H9 (cell line): ENCODE measurements around the gene GAS2. TPM values are rescaled to one million over a fixed set of nuclear protein-coding genes. Genes with fewer than 3 reads are reported as not detected.

Experiments
- DNase-seq: peaks from one replicate; pipeline ENCODE4 v3.0.0-alpha.2; 2017
- H2AFZ ChIP-seq: one replicate; pipeline ENCODE4 v1.6.1; 2013; ENCODE audit warnings: mild to moderate bottlenecking, low read length, control low read depth, moderate library complexity
- H2AK5ac ChIP-seq: 2 replicates; pipeline ENCODE4 v1.6.1; 2013; ENCODE audit warnings: low read length, control low read depth, mixed read lengths; ENCODE audit not compliant: insufficient read length
- H2BK120ac ChIP-seq: one replicate; pipeline ENCODE4 v1.6.1; 2013; ENCODE audit warnings: low read depth, mild to moderate bottlenecking, low read length, control low read depth, inconsistent platforms; ENCODE audit not compliant: poor library complexity, severe bottlenecking
- H2BK12ac ChIP-seq: 2 replicates; pipeline ENCODE4 v1.6.1; 2013; ENCODE audit warnings: low read length, control low read depth, mixed read lengths, low read depth; ENCODE audit not compliant: insufficient read length
- H2BK15ac ChIP-seq: 2 replicates; pipeline ENCODE4 v1.6.1; 2013; ENCODE audit warnings: low read depth, low read length, control low read depth
- H2BK20ac ChIP-seq: one replicate; pipeline ENCODE4 v1.6.1; 2013; ENCODE audit warnings: low read depth, mild to moderate bottlenecking, low read length, control low read depth, inconsistent platforms; ENCODE audit not compliant: poor library complexity, severe bottlenecking
- H2BK5ac ChIP-seq: 2 replicates; pipeline ENCODE4 v1.6.1; 2013; ENCODE audit warnings: low read length, control low read depth, mixed read lengths; ENCODE audit not compliant: insufficient read length
- H3K14ac ChIP-seq: 2 replicates; pipeline ENCODE4 v1.6.1; 2013; ENCODE audit warnings: low read length, control low read depth; ENCODE audit not compliant: insufficient read depth
- H3K18ac ChIP-seq: 2 replicates; pipeline ENCODE4 v1.6.1; 2013; ENCODE audit warnings: low read depth, mild to moderate bottlenecking, mixed read lengths, low read length, control low read depth; ENCODE audit not compliant: insufficient read length
- H3K23ac ChIP-seq: 2 replicates; pipeline ENCODE4 v1.6.1; 2013; ENCODE audit warnings: low read length, control low read depth, mixed read lengths, low read depth; ENCODE audit not compliant: insufficient read length
- H3K23me2 ChIP-seq: 2 replicates; pipeline ENCODE4 v1.6.1; 2013; ENCODE audit warnings: low read depth, mild to moderate bottlenecking, mixed read lengths, low read length, control low read depth; ENCODE audit not compliant: insufficient read length, poor library complexity, severe bottlenecking
- H3K27ac ChIP-seq: 2 replicates; pipeline ENCODE4 v1.5.1; 2013; ENCODE audit warnings: low read length, control low read depth, mixed read lengths, low read depth; ENCODE audit not compliant: insufficient read length
- H3K27me3 ChIP-seq: 2 replicates; pipeline ENCODE4 v1.6.1; 2013; ENCODE audit warnings: low read length, control low read depth, inconsistent platforms; ENCODE audit not compliant: insufficient read depth
- H3K4ac ChIP-seq: 2 replicates; pipeline ENCODE4 v1.6.1; 2013; ENCODE audit warnings: low read depth, mild to moderate bottlenecking, control low read depth, inconsistent platforms, low read length, moderate library complexity
- H3K4me1 ChIP-seq: 2 replicates; pipeline ENCODE4 v1.6.1; 2013; ENCODE audit warnings: low read length, control low read depth, inconsistent platforms; ENCODE audit not compliant: insufficient read depth
- H3K4me2 ChIP-seq: 2 replicates; pipeline ENCODE4 v1.6.1; 2013; ENCODE audit warnings: low read length, control low read depth, mixed read lengths; ENCODE audit not compliant: insufficient read length, insufficient read depth
- H3K56ac ChIP-seq: 2 replicates; pipeline ENCODE4 v1.6.1; 2013; ENCODE audit warnings: low read depth, mild to moderate bottlenecking, mixed read lengths, low read length, control low read depth; ENCODE audit not compliant: insufficient read length
- H3K79me1 ChIP-seq: 2 replicates; pipeline ENCODE4 v1.6.1; 2013; ENCODE audit warnings: low read depth, mild to moderate bottlenecking, moderate library complexity, low read length, control low read depth, inconsistent platforms; ENCODE audit not compliant: insufficient read depth, poor library complexity, severe bottlenecking
- H3K79me2 ChIP-seq: 2 replicates; pipeline ENCODE4 v1.6.1; 2013; ENCODE audit warnings: low read length, control low read depth, inconsistent platforms; ENCODE audit not compliant: insufficient read depth
- H3K9ac ChIP-seq: 2 replicates; pipeline ENCODE4 v1.6.1; 2013; ENCODE audit warnings: low read length, control low read depth, mixed read lengths; ENCODE audit not compliant: insufficient read length; ENCODE audit errors: extremely low read depth
- H3K9me3 ChIP-seq: one replicate; pipeline ENCODE4 v1.6.1; 2013; ENCODE audit warnings: low read depth, low read length, inconsistent platforms; ENCODE audit not compliant: control insufficient read depth
- H3T11ph ChIP-seq: one replicate; pipeline ENCODE4 v1.6.1; 2013; ENCODE audit warnings: mild to moderate bottlenecking, low read length, control low read depth, inconsistent platforms
- H4K20me1 ChIP-seq: one replicate; pipeline ENCODE4 v1.6.1; 2013; ENCODE audit not compliant: control insufficient read depth, insufficient read length, insufficient read depth
- H4K5ac ChIP-seq: 2 replicates; pipeline ENCODE4 v1.6.1; 2013; ENCODE audit warnings: low read depth, mild to moderate bottlenecking, mixed read lengths, low read length, control low read depth; ENCODE audit not compliant: insufficient read length
- H4K8ac ChIP-seq: replicated peaks from 2 replicates; pipeline ENCODE4 v1.6.1; 2013; ENCODE audit warnings: low read length, control low read depth, mixed read lengths, low read depth; ENCODE audit not compliant: insufficient read length
- H4K91ac ChIP-seq: 2 replicates; pipeline ENCODE4 v1.6.1; 2013; ENCODE audit warnings: low read depth, mild to moderate bottlenecking, moderate library complexity, mixed read lengths, low read length, control low read depth; ENCODE audit not compliant: insufficient read length
- H3K27ac Mint-ChIP-seq, 3 experiments: 2 replicates in 2 of 3; 3 replicates in 1 of 3; pipeline ENCODE4 v1.8.0; 2020 to 2021; ENCODE audit warnings: mixed read lengths in 3 of 3, mild to moderate bottlenecking in 1 of 3, moderate library complexity in 1 of 3
- H3K27me3 Mint-ChIP-seq: 2 replicates; pipeline ENCODE4 v1.8.0; 2021; ENCODE audit warnings: low read depth, mild to moderate bottlenecking, moderate library complexity, mixed read lengths
- H3K36me3 Mint-ChIP-seq, 3 experiments: 2 replicates in 2 of 3; 3 replicates in 1 of 3; pipeline ENCODE4 v1.8.0; 2020 to 2021; ENCODE audit warnings: low read depth in 3 of 3, mixed read lengths in 3 of 3; ENCODE audit not compliant: insufficient read depth in 1 of 3
- H3K4me1 Mint-ChIP-seq, 2 experiments: 2 replicates each; pipeline ENCODE4 v1.8.0; 2020; ENCODE audit warnings: mixed read lengths in 2 of 2
- H3K4me3 Mint-ChIP-seq, 2 experiments: 2 replicates in 1 of 2; 3 replicates in 1 of 2; pipeline ENCODE4 v1.8.0; 2020 to 2021; ENCODE audit warnings: mild to moderate bottlenecking in 2 of 2, mixed read lengths in 2 of 2, moderate library complexity in 1 of 2
- H3K9me3 Mint-ChIP-seq, 2 experiments: 2 replicates in 1 of 2; 3 replicates in 1 of 2; pipeline ENCODE4 v1.8.0; 2020; ENCODE audit warnings: mild to moderate bottlenecking in 2 of 2, mixed read lengths in 2 of 2, moderate library complexity in 1 of 2
- WGBS: extraction: QIAGEN DNeasy Blood & Tissue Kit; methylation state at CpG from one replicate; pipeline ENCODE4 v1.1.7; 2013; ENCODE audit warnings: missing lambda C conversion rate, low lambda C conversion rate, mixed read lengths; ENCODE audit not compliant: insufficient read length; ENCODE audit errors: extremely low coverage; 5-methylcytosine and 5-hydroxymethylcytosine counted together
- total RNA-seq: library from RNA; stranded (reverse); gene quantifications from 2 replicates; pipeline ENCODE4 v1.2.1, GENCODE V29; 2021
- TF ChIP-seq, protein P1 (sequence below): fragments of 200-600 bp; sonication (generic); conservative IDR thresholded peaks from 3 replicates; pipeline ENCODE4 v1.8.0; 2021; ENCODE audit warnings: antibody characterized with exemption, mild to moderate bottlenecking

GAS2 gene
- total RNA-seq, 1 experiment from 2014 or later = 1.7 TPM

DNA sequence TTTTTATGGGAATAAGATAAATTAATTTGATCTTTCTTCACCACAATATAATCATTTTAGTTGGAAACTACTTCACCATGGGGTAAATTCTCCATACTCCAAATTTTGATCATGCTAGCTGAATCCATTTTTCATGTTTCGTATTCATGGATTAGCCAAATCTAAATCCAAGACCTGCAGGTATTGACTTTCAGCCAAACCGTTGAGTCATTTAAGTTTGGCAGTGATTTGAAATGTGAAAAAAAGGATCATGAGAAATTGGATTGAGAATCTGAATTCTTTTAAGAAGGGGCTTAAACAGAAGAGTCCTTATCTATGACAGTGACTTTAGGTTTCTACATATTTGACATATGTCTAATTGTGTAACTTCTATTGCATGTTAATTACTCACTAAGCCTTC is 5.3 kb downstream of the GAS2 start:
- Mint-ChIP-seq H3K9me3 (no peaks in the 10 kb centered on the region), H3K36me3 (no peaks in the 10 kb centered on the region), H3K27ac (no peak overlapping the region), H3K27me3 (peaks cover 34% of the 10 kb centered on the region), H3K4me3 (no peak overlapping the region), H3K4me1 (peaks cover 11 to 13% of the 10 kb centered on the region in 2 experiments)
- H4K91ac ChIP-seq = no peak overlapping the region
- peaks cover 4% of the 10 kb centered on the region for H3K23me2 ChIP-seq
- H2AK5ac ChIP-seq = no peak overlapping the region
- H3K14ac ChIP-seq = no peak overlapping the region
- H2BK20ac ChIP-seq = no peak overlapping the region
- no peaks in the 10 kb centered on the region for H3K79me1 ChIP-seq
- no peaks in the 10 kb centered on the region; the same call in 1 of the 2 replicates for H3K4me1 ChIP-seq
- no peak overlapping the region for H3T11ph ChIP-seq
- no peak overlapping the region for H3K18ac ChIP-seq
- no peak overlapping the region for H4K5ac ChIP-seq
- TF ChIP-seq, protein P1, sequence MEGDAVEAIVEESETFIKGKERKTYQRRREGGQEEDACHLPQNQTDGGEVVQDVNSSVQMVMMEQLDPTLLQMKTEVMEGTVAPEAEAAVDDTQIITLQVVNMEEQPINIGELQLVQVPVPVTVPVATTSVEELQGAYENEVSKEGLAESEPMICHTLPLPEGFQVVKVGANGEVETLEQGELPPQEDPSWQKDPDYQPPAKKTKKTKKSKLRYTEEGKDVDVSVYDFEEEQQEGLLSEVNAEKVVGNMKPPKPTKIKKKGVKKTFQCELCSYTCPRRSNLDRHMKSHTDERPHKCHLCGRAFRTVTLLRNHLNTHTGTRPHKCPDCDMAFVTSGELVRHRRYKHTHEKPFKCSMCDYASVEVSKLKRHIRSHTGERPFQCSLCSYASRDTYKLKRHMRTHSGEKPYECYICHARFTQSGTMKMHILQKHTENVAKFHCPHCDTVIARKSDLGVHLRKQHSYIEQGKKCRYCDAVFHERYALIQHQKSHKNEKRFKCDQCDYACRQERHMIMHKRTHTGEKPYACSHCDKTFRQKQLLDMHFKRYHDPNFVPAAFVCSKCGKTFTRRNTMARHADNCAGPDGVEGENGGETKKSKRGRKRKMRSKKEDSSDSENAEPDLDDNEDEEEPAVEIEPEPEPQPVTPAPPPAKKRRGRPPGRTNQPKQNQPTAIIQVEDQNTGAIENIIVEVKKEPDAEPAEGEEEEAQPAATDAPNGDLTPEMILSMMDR = no peak
- H4K20me1 ChIP-seq = no peaks in the 10 kb centered on the region
- no CpG with 5 or more reads among the region's 2 CpGs for WGBS
- H2BK120ac ChIP-seq = no peak overlapping the region
- H3K79me2 ChIP-seq = no peaks in the 10 kb centered on the region
- H2BK5ac ChIP-seq = no peak overlapping the region
- H2BK12ac ChIP-seq = no peak overlapping the region
- no peak overlapping the region for H3K4ac ChIP-seq
- no peak overlapping the region for H3K23ac ChIP-seq
- no peak overlapping the region for H3K4me2 ChIP-seq
- no peaks in the 10 kb centered on the region for H3K27me3 ChIP-seq
- no peaks in the 10 kb centered on the region for H3K9me3 ChIP-seq
- no peak overlapping the region for H2AFZ ChIP-seq
- DNase-seq = no peak
- H3K56ac ChIP-seq = no peak overlapping the region
- no peak overlapping the region for H4K8ac ChIP-seq
- no peak overlapping the region for H3K9ac ChIP-seq
- no peak overlapping the region for H2BK15ac ChIP-seq
- no peak overlapping the region for H3K27ac ChIP-seq
